Breast epithelium (tissue), 3 donors: ENCODE measurements around the gene GNPDA2.

Experiments
- POLR2A ChIP-seq: fragments of 450-650 bp; IDR thresholded peaks from one replicate; pipeline ENCODE4 v1.6.1; 2016; ENCODE audit warnings: antibody characterized with exemption, mild to moderate bottlenecking, moderate library complexity
- TF ChIP-seq, protein P1 (sequence below), 3 donors: fragments of 450-650 bp; IDR thresholded peaks; one replicate each; pipeline ENCODE4 v1.5.1; 2016 to 2017; ENCODE audit warnings: antibody characterized with exemption in 3 of 3, mild to moderate bottlenecking in 3 of 3, moderate library complexity in 3 of 3

DNA sequence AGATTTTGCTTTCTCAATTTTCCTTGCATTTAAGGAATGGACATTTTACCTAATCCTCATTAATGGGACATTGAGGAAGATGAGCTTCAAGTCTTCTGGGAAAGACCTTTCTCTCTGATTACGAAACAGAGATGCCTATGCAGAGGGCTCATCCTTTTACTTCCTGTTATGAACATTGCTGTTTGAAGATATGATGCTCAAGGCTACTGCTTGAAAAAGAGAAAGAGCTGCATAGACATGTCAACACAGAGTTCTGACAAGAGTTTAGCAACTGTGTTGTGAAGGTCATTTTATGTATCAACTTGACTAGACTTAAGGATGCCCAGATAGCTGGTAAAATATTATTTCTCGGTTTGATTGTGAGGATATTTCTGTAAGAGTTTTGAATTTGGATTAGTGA, 13.8 kb upstream of the GNPDA2 start:
- TF ChIP-seq, protein P1, sequence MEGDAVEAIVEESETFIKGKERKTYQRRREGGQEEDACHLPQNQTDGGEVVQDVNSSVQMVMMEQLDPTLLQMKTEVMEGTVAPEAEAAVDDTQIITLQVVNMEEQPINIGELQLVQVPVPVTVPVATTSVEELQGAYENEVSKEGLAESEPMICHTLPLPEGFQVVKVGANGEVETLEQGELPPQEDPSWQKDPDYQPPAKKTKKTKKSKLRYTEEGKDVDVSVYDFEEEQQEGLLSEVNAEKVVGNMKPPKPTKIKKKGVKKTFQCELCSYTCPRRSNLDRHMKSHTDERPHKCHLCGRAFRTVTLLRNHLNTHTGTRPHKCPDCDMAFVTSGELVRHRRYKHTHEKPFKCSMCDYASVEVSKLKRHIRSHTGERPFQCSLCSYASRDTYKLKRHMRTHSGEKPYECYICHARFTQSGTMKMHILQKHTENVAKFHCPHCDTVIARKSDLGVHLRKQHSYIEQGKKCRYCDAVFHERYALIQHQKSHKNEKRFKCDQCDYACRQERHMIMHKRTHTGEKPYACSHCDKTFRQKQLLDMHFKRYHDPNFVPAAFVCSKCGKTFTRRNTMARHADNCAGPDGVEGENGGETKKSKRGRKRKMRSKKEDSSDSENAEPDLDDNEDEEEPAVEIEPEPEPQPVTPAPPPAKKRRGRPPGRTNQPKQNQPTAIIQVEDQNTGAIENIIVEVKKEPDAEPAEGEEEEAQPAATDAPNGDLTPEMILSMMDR (IDR thresholded peaks at IDR 0.05): no peak
- TF ChIP-seq POLR2A: no peak
